OCI-LY7 (cell line): ENCODE results near the gene TNC. TPM values are rescaled to one million over a fixed set of nuclear protein-coding genes. Genes with fewer than 3 reads are reported as not detected.

Experiments used
- Bru-seq: library from RNA; stranded (reverse); fragments of 400-500 nt; gene quantifications from one replicate; lab custom pipeline; 2021; lab: Mats Ljungman, UMichigan
- BruChase-seq, 2 experiments: library from RNA; stranded (reverse); fragments of 400-500 nt; gene quantifications; one replicate each; lab custom pipeline; 2021; lab: Mats Ljungman, UMichigan
- BruUV-seq: library from RNA; stranded (reverse); fragments of 400-500 nt; replicated peaks from 2 replicates; lab custom pipeline; 2021; lab: Mats Ljungman, UMichigan
- CTCF ChIA-PET: fragments of 300-600 bp; sonication (Branson Sonifier 250); formaldehyde crosslinking; loops from one replicate; lab custom pipeline; 2022; ENCODE audit warnings: antibody characterized with exemption; ENCODE audit not compliant: unreplicated experiment; lab: Charles Lee
- POLR2A ChIA-PET: fragments of 300-600 bp; sonication (Branson Sonifier 250); formaldehyde crosslinking; loops from one replicate; lab custom pipeline; 2022; ENCODE audit warnings: antibody characterized with exemption; lab: Charles Lee
- DNase-seq: peaks from one replicate; pipeline ENCODE4 v3.0.0-alpha.2; 2015; ENCODE audit warnings: low spot score
- H2AFZ ChIP-seq: fragments of 200-600 bp; sonication (generic), shearing (Covaris generic); 2 replicates; pipeline ENCODE4 v1.6.1; 2014; ENCODE audit warnings: mild to moderate bottlenecking, antibody characterized with exemption, low read length, moderate library complexity
- H3K27ac ChIP-seq: fragments of 200-600 bp; sonication (generic); 2 replicates; pipeline ENCODE4 v1.5.1; 2014; ENCODE audit warnings: mixed run types, low read depth, mild to moderate bottlenecking, moderate library complexity, low read length, inconsistent platforms; ENCODE audit not compliant: poor library complexity, severe bottlenecking
- H3K36me3 ChIP-seq: fragments of 200-600 bp; sonication (generic); 2 replicates; pipeline ENCODE4 v1.6.1; 2014; ENCODE audit warnings: mild to moderate bottlenecking, antibody characterized with exemption, low read length, moderate library complexity, mixed read lengths; ENCODE audit not compliant: insufficient read depth
- H3K4me1 ChIP-seq: fragments of 200-600 bp; sonication (generic); 2 replicates; pipeline ENCODE4 v1.5.1; 2014; ENCODE audit warnings: mild to moderate bottlenecking, low read length; ENCODE audit not compliant: insufficient read depth, poor library complexity, severe bottlenecking
- H3K4me2 ChIP-seq: fragments of 200-600 bp; sonication (generic); 2 replicates; pipeline ENCODE4 v1.6.1; 2014; ENCODE audit warnings: mild to moderate bottlenecking, low read length
- H3K4me3 ChIP-seq: fragments of 200-600 bp; sonication (generic); 2 replicates; pipeline ENCODE4 v1.5.1; 2014; ENCODE audit warnings: mild to moderate bottlenecking, low read depth, low read length; ENCODE audit not compliant: poor library complexity, severe bottlenecking
- H3K79me2 ChIP-seq: fragments of 200-600 bp; sonication (generic); 2 replicates; pipeline ENCODE4 v1.6.1; 2016; ENCODE audit warnings: low read depth, mild to moderate bottlenecking, low read length, moderate library complexity, mixed read lengths; ENCODE audit not compliant: insufficient read depth
- H3K9me2 ChIP-seq: fragments of 200-600 bp; sonication (generic); 2 replicates; pipeline ENCODE4 v1.6.1; 2016; ENCODE audit warnings: mild to moderate bottlenecking, low read length, mixed read lengths; ENCODE audit not compliant: insufficient read depth
- H3K9me3 ChIP-seq: fragments of 200-600 bp; sonication (generic); 2 replicates; pipeline ENCODE4 v1.6.1; 2014; ENCODE audit warnings: mild to moderate bottlenecking, mixed run types, low read length, mixed read lengths
- H4K20me1 ChIP-seq: fragments of 200-600 bp; sonication (generic); 2 replicates; pipeline ENCODE4 v1.6.1; 2014; ENCODE audit warnings: mild to moderate bottlenecking, antibody characterized with exemption, low read length, moderate library complexity, mixed read lengths; ENCODE audit not compliant: insufficient read depth
- EZH2phosphoT487 ChIP-seq: fragments of 200-600 bp; sonication (generic); IDR thresholded peaks from 2 replicates; pipeline ENCODE4 v1.6.1; 2018; ENCODE audit warnings: low read depth, borderline replicate concordance, mild to moderate bottlenecking, mixed run types, antibody characterized with exemption, low read length, moderate library complexity, mixed read lengths
- intact Hi-C: fragments of 100-400 bp; cut with micrococcal nuclease; formaldehyde crosslinking; loops from one replicate; pipeline ENCODE4 v1.10.0; 2022; ENCODE audit not compliant: unreplicated experiment
- long read RNA-seq: library from polyadenylated mRNA; stranded (forward); transcript quantifications from one replicate; pipeline ENCODE4 v2.0.0, GENCODE V29; 2022
- total RNA-seq, 2 experiments: library from RNA; depleted of rRNA in 1 of 2; stranded (reverse); fragments of >200 nt in 1 of 2; shearing (Covaris generic) in 1 of 2; gene quantifications; 2 replicates each; pipeline ENCODE4 v1.2.3, GENCODE V29; 2014 to 2022
- TF ChIP-seq, protein P1 (sequence below): fragments of 200-600 bp; sonication (generic); conservative IDR thresholded peaks from 2 replicates; pipeline ENCODE4 v1.5.1; 2014; ENCODE audit warnings: mild to moderate bottlenecking, antibody characterized with exemption, low read length, moderate library complexity, mixed read lengths

TNC gene
- total RNA-seq (2014; rRNA removed; shearing (Covaris generic)) (not detected in 2 replicates), total RNA-seq (2022) (not detected in 2 replicates), Bru-seq, nascent RNA (not detected), BruChase-seq, experiment 1, labeled RNA remaining after a 6-hour chase (not detected), BruChase-seq, experiment 2, labeled RNA remaining after a 2-hour chase (not detected)
- long read RNA-seq: 0 reads

DNA sequence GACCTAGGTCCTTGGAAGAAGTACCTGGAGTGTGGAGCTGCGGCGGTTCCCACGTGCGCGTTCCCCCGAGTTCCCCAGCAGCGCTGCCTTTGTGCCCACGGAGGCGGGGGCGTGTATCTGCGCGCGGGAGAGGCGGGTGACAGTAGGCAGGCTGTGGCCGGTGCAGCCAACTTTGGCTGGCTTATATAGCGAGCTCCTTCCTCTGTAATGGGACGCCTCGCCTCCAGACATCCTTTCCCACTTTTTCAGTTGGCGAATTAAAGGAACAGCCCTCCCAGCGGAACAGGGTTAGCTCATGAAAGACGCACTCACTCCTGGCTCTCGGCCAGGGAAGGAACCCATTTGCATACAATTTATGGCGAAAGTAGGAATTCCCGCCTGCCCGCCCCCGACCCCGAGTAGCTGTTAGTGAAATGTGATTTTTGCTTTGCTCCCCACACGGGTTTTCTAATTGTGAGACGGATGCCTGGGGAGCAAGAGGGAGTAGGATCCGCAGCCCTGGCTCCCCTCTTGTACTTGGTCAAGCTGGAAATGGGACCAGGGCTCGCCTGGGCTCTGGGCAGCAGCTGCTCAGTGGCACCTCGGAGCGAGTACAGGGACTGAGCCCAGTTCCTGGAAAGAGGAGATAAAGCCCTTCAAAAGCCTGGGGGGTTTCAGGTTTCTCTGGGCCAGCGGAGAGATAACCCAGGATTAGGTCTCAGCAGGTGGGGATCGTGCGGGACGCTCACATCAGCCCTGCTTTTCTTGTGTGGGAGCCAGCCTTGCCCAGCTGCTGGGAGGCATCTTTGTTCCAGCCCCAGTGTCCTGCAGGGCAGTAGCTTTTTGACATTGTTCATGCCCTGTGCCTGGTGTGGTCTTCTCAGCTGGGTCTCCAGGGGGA, at the start of gene TNC:
TSS of gene TNC (minus strand) at position 159 of the 880 bp plus-strand sequence. CDS start 27,139 bp downstream, outside the sequence.
- no peak within 1 kb of the TSS for H3K4me3 ChIP-seq
- no peak within 1 kb of the TSS for H3K4me2 ChIP-seq
- intact Hi-C loops: no loop called here
- POLR2A ChIA-PET: interaction anchor here (0.7 kb wide), 1 partner anchor 15 kb away, joined by 3 read pairs; no protein-coding TSS in a partner anchor
- H3K4me1 ChIP-seq: no peaks in the 10 kb centered on the region
- no peak within 1 kb of the TSS for H2AFZ ChIP-seq
- CTCF ChIA-PET: no interaction called here
- H3K9me3 ChIP-seq: no peaks in the 10 kb centered on the region
- H4K20me1 ChIP-seq: no peaks in the 10 kb centered on the region
- H3K79me2 ChIP-seq: no peaks in the 10 kb centered on the region
- DNase-seq: no peak
- TF ChIP-seq EZH2phosphoT487: no peak
- TF ChIP-seq, protein P1, sequence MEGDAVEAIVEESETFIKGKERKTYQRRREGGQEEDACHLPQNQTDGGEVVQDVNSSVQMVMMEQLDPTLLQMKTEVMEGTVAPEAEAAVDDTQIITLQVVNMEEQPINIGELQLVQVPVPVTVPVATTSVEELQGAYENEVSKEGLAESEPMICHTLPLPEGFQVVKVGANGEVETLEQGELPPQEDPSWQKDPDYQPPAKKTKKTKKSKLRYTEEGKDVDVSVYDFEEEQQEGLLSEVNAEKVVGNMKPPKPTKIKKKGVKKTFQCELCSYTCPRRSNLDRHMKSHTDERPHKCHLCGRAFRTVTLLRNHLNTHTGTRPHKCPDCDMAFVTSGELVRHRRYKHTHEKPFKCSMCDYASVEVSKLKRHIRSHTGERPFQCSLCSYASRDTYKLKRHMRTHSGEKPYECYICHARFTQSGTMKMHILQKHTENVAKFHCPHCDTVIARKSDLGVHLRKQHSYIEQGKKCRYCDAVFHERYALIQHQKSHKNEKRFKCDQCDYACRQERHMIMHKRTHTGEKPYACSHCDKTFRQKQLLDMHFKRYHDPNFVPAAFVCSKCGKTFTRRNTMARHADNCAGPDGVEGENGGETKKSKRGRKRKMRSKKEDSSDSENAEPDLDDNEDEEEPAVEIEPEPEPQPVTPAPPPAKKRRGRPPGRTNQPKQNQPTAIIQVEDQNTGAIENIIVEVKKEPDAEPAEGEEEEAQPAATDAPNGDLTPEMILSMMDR: no peak
- no peaks in the 10 kb centered on the region for H3K9me2 ChIP-seq
- no peak within 1 kb of the TSS for H3K27ac ChIP-seq
- no peaks in the 10 kb centered on the region for H3K36me3 ChIP-seq
- BruUV-seq: no TSS peak

DNA sequence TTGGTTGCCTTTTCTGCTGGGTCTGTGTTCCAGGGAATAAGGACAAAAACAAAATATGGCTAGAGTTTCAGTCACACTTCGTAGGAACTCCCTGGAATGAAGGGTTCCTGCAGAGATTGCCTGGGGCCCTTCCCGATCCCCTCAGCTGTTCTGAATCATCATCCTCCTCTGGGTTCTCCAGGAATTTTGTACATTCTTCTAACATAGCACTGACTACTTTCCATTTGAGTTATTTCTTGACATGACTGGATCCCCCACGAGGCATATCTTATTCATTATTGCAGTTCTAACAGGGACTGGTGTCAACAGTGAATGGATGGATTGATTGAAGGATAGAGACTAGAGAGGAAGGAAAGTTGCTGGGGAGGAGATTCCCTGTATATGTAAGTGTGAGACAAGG, 49.2 kb upstream of the TNC start:
- intact Hi-C loops: no loop called here
- H3K27ac ChIP-seq: no peak overlapping the region
- no peak for DNase-seq
- ChIA-PET CTCF (no interaction called here), POLR2A (interaction anchor here (0.7 kb wide), 1 partner anchor 58 kb away, joined by 3 read pairs; no protein-coding TSS in a partner anchor)
- H3K79me2 ChIP-seq: no peaks in the 10 kb centered on the region
- H3K9me2 ChIP-seq: no peaks in the 10 kb centered on the region
- BruUV-seq: no TSS peak
- no peak overlapping the region for H3K4me2 ChIP-seq
- H2AFZ ChIP-seq: no peak overlapping the region
- no peaks in the 10 kb centered on the region for H3K9me3 ChIP-seq
- no peaks in the 10 kb centered on the region for H4K20me1 ChIP-seq
- H3K4me1 ChIP-seq: no peaks in the 10 kb centered on the region
- TF ChIP-seq, protein P1: no peak
- TF ChIP-seq EZH2phosphoT487: no peak
- no peaks in the 10 kb centered on the region for H3K36me3 ChIP-seq
- H3K4me3 ChIP-seq: no peak overlapping the region
